Measurements from ENCODE around the gene SLC22A4. TPM values are rescaled to one million over a fixed set of nuclear protein-coding genes. Genes with fewer than 3 reads are reported as not detected.

Gene SLC22A4
- total and polyA plus RNA-seq, 7 donors, result 1.1 to 17.5 (median 2.8) TPM

DNA sequence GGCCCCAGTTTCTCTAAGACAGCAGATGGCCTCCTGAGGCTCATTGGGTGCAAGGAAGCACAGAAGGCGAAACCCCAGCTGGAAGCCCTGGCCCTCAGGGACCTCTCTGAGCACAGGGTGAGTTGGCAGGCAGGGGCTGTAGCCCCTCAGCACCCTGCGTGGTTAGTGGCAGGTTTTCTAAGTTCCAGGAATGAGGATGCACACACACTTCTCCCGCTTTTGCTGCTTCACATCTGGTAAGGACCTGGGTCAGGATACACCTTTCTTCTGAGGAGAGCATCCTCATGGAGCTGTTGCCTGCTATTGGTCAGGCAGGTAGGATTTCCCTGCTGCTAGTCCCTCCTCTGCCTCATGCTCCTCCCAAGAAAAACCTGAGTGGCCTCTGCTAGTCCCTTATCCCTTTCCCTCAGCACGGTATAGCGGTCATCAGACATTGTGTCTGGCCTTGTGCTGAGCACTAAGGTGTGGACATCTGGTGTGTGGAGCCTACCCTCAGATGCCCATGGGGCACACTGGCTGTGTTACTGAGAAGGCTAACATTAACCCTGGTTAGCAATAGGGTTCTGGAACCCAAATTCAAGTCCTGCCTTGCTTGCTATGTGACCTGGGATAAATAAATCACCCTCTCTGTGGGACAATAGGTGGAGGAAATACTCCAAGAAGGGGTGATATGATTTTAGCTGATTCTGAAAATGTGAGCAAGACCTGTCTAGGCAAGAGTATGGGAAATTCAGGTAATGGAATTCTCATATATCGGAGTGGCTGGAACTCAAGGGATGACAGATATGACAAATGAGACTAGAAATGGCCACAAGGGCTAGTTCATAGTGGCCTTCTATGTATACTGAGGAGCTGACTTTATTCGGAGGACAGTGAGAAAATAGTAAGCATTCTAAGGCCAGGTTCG lies 1.6 kb downstream of the SLC22A4 start:
- Histone ChIP-seq H3K27ac (peak overlapping the region; percentile 96), H3K4me3 (peak overlapping the region; percentile 73), H3K36me3 (ENCODE audit: insufficient read depth in 1 of 2, low read depth in 1 of 2) (no peaks in the 10 kb centered on the region), H3K9me3 (no peaks in the 10 kb centered on the region), H3K27me3 (ENCODE audit: insufficient read depth in 3 of 3, low read length in 2 of 3) (peaks cover 0 to 2% (median 0%) of the 10 kb centered on the region in 3 donors), H3K4me1 (peaks cover 38% of the 10 kb centered on the region)
- DNase-seq (no peak), ATAC-seq (no peak)
- intact Hi-C loops (cut with DNase I), result no loop called here
- 82 to 95% (median 83%) methylated on average over 8 of the region's 8 CpGs for WGBS, 3 donors
- TF ChIP-seq, protein P1, sequence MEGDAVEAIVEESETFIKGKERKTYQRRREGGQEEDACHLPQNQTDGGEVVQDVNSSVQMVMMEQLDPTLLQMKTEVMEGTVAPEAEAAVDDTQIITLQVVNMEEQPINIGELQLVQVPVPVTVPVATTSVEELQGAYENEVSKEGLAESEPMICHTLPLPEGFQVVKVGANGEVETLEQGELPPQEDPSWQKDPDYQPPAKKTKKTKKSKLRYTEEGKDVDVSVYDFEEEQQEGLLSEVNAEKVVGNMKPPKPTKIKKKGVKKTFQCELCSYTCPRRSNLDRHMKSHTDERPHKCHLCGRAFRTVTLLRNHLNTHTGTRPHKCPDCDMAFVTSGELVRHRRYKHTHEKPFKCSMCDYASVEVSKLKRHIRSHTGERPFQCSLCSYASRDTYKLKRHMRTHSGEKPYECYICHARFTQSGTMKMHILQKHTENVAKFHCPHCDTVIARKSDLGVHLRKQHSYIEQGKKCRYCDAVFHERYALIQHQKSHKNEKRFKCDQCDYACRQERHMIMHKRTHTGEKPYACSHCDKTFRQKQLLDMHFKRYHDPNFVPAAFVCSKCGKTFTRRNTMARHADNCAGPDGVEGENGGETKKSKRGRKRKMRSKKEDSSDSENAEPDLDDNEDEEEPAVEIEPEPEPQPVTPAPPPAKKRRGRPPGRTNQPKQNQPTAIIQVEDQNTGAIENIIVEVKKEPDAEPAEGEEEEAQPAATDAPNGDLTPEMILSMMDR (IDR thresholded peaks at IDR 0.05), result no peak

DNA sequence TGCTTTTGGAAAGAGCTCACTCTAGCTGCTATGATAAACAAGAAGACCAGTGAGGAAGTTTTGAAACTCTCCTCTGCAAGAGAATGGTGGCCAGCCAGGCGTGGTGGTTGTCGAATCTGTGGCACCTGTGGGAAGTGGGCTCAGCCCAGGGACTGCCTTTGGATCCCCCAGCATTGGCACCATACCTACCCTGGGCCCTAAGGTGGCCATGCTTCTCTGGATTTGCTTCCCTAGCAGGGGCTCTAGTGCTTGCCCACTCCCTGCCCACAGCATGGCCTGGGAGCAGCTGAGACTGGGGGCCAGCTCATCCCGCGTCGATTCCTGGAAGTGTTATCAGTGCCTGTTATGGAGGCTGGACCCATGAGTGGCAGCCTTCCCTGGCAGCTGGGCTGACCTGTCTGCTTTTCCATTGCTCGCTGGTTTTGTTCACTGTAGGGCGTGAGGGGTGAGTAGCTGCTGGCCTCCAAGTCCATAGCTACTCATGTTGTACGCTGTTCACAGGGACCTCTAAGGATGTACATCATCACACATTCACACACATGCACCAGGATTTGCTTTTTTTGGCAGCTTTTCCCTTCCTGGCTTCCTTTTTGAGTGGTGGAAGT lies 2.3 kb downstream of the SLC22A4 start:
- H3K4me1 ChIP-seq, result peaks cover 38% of the 10 kb centered on the region
- DNase-seq (no peak), ATAC-seq (no peak)
- peaks cover 0 to 2% (median 0%) of the 10 kb centered on the region in 3 donors for H3K27me3 ChIP-seq (ENCODE audit: insufficient read depth in 3 of 3, low read length in 2 of 3)
- H3K27ac ChIP-seq, result no peak overlapping the region
- intact Hi-C loops (cut with DNase I), result no loop called here
- TF ChIP-seq, protein P1 (IDR thresholded peaks at IDR 0.05), result no peak
- 68 to 74% (median 70%) methylated on average over 8 of the region's 8 CpGs for WGBS, 3 donors
- H3K4me3 ChIP-seq, result peak overlapping the region; percentile 73
- H3K36me3 ChIP-seq (ENCODE audit: insufficient read depth in 1 of 2, low read depth in 1 of 2), result no peaks in the 10 kb centered on the region
- H3K9me3 ChIP-seq, result no peaks in the 10 kb centered on the region

DNA sequence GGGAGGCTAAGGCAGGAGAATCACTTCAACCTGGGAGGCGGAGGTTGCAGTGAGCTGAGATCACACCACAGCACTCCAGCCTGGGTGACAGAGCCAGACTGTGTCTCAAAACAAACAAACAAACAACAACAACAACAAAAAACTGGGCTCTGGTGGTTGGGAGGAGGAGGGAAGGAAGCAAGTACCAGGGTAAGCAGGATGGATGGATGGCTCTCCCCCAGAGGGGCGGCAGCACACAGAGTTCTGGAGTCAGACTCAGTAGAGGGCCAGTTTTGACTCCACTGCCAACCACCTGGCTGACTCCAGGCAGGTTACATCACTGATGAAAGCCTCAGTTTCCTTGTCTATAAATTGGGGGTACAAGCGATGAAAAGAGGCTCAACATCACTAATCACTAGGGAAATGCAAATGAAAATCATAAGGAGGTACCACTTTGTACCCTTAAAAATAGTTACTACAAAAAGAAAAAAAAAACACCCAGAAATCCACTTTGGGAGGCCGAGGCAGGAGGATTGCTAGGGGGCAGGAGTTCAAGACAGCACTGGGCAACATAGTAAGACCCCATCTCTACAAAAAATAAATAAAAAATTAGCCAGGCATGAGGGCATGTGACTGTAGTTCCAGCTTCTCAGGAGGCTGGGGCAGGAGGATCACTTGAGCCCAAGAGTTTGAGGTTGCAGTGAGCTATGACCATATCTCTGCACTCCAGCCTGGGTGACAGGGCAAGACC lies 3.2 kb downstream of the SLC22A4 start:
- peak overlapping the region; percentile 37 for H3K27ac ChIP-seq

More for the DNA sequence above, 3.2 kb downstream of the SLC22A4 start:
- DNase-seq, result no peak
- Histone ChIP-seq H3K27me3 (ENCODE audit: insufficient read depth in 3 of 3, low read length in 2 of 3) (peaks cover 0 to 2% (median 0%) of the 10 kb centered on the region in 3 donors), H3K4me3 (no peak overlapping the region), H3K9me3 (no peaks in the 10 kb centered on the region), H3K36me3 (ENCODE audit: insufficient read depth in 1 of 2, low read depth in 1 of 2) (no peaks in the 10 kb centered on the region), H3K4me1 (peaks cover 38% of the 10 kb centered on the region)
- ATAC-seq, result no peak
- 94 to 97% (median 95%) methylated on average over 4 of the region's 4 CpGs for WGBS, 3 donors
- intact Hi-C loops (cut with DNase I), result no loop called here
- TF ChIP-seq, protein P1 (IDR thresholded peaks at IDR 0.05), result no peak

All from psoas muscle (tissue), 8 donors.